A549 (cell line): ENCODE results near the gene UGT2B7.

Experiments used
- CEBPB ChIP-seq, 2 experiments: fragments of >200 bp in 1 of 2; sonication (Bioruptor Twin) in 1 of 2; formaldehyde crosslinking in 1 of 2; IDR thresholded peaks; 2 replicates each; pipeline ENCODE4 v1.6.1; 2012 to 2016
- CHD4 ChIP-seq: fragments of 200-600 bp; sonication (generic); IDR thresholded peaks from 2 replicates; pipeline ENCODE4 v1.6.1; 2016; ENCODE audit warnings: antibody characterized with exemption, mild to moderate bottlenecking, borderline replicate concordance
- CTCF ChIP-seq: fragments of >200 bp; sonication (Bioruptor Twin); formaldehyde crosslinking; IDR thresholded peaks from 3 replicates; pipeline ENCODE4 v1.5.1; 2016
- EHMT2 ChIP-seq: fragments of 200-600 bp; sonication (generic); IDR thresholded peaks from 2 replicates; pipeline ENCODE4 v1.6.1; 2016; ENCODE audit warnings: antibody characterized with exemption, low read depth, mild to moderate bottlenecking, moderate library complexity
- EP300 ChIP-seq, 2 experiments: fragments of >200 bp; sonication (Bioruptor Twin); formaldehyde crosslinking; IDR thresholded peaks; 2 replicates in 1 of 2; 3 replicates in 1 of 2; pipeline ENCODE4 v1.6.1; 2016 to 2017
- ESRRA ChIP-seq: fragments of 150-350 bp; IDR thresholded peaks from 2 replicates; pipeline ENCODE4 v1.6.1; 2014; ENCODE audit warnings: mild to moderate bottlenecking, low read length, borderline replicate concordance
- HES2 ChIP-seq: fragments of >200 bp; sonication (Bioruptor Twin); formaldehyde crosslinking; IDR thresholded peaks from 2 replicates; pipeline ENCODE4 v1.6.1; 2016
- HMGXB4 ChIP-seq: fragments of 250-450 bp; sonication (Bioruptor Pico); IDR thresholded peaks from 2 replicates; pipeline ENCODE4 v1.5.0; 2021; ENCODE audit warnings: mild to moderate bottlenecking, moderate library complexity, borderline replicate concordance
- JUN ChIP-seq, 2 experiments: fragments of >200 bp; sonication (Bioruptor Twin); formaldehyde crosslinking; IDR thresholded peaks; 2 replicates in 1 of 2; 3 replicates in 1 of 2; pipeline ENCODE4 v1.6.1; 2016 to 2017
- MYC ChIP-seq: IDR thresholded peaks from 2 replicates; pipeline ENCODE4 v1.6.1; 2012; ENCODE audit warnings: mild to moderate bottlenecking, inconsistent platforms, low read length, improper control_type of control experiment, borderline replicate concordance
- NFE2L2 ChIP-seq: fragments of 150-350 bp; conservative IDR thresholded peaks from 2 replicates; pipeline ENCODE4 v1.6.1; 2014; ENCODE audit warnings: low read length
- POLR2A ChIP-seq: IDR thresholded peaks from 2 replicates; pipeline ENCODE4 v1.6.1; 2012; ENCODE audit warnings: mild to moderate bottlenecking, low read length
- RCOR1 ChIP-seq: fragments of 150-350 bp; IDR thresholded peaks from 2 replicates; pipeline ENCODE4 v1.6.1; 2014; ENCODE audit warnings: antibody characterized with exemption, low read length, low read depth
- USF2 ChIP-seq: fragments of 450-650 bp; IDR thresholded peaks from 2 replicates; pipeline ENCODE4 v1.6.1; 2014; ENCODE audit warnings: antibody characterized with exemption

- TF ChIP-seq USF2 (no peak), CTCF (no peak), ESRRA (no peak), POLR2A (no peak), EHMT2 (no peak), HES2 (no peak), NFE2L2 (no peak), CHD4 (no peak), CEBPB (IDR thresholded peaks at IDR 0.05) (no peak), HMGXB4 (no peak), EP300 (IDR thresholded peaks at IDR 0.05) (no peak), MYC (no peak), JUN (IDR thresholded peaks at IDR 0.05) (no peak), RCOR1 (no peak)
Measured at GRCh38 chr4:69133993-69134392, 37.7 kb downstream of the UGT2B7 start.
